Activated naive CD4-positive, alpha-beta T cell treated with anti-CD3 and anti-CD28 coated beads, Interleukin-2, amount 50 U/mL, for 24 hours (primary cell): ENCODE data around the gene PSMA3.
"Not testable (repeated sequence)": the region's sequence is repeated elsewhere in the genome, so short reads cannot be mapped to it uniquely, and the experiment has no call there.

Experiments used
- H3K27ac Mint-ChIP-seq: one replicate; pipeline ENCODE4 v1.8.0; 2021; ENCODE audit warnings: mild to moderate bottlenecking, mixed read lengths
- H3K27me3 Mint-ChIP-seq: one replicate; pipeline ENCODE4 v1.8.0; 2021; ENCODE audit warnings: mixed read lengths
- H3K36me3 Mint-ChIP-seq: one replicate; pipeline ENCODE4 v1.8.0; 2021; ENCODE audit warnings: mixed read lengths
- H3K4me1 Mint-ChIP-seq: one replicate; pipeline ENCODE4 v1.8.0; 2021; ENCODE audit warnings: mixed read lengths
- H3K4me3 Mint-ChIP-seq: one replicate; pipeline ENCODE4 v1.8.0; 2021; ENCODE audit warnings: mild to moderate bottlenecking, mixed read lengths
- H3K9me3 Mint-ChIP-seq: one replicate; pipeline ENCODE4 v1.8.0; 2021; ENCODE audit warnings: mixed read lengths

The PSMA3 gene

GRCh38 chr14:58245562-58245961 lies 919 bp downstream of the PSMA3 start:
- no peaks in the 10 kb centered on the region for H3K9me3 Mint-ChIP-seq
- H3K4me3 Mint-ChIP-seq = peak overlapping the region; percentile 93
- peaks cover 13% of the 10 kb centered on the region for H3K36me3 Mint-ChIP-seq
- peak overlapping the region; percentile 98 for H3K27ac Mint-ChIP-seq
- H3K27me3 Mint-ChIP-seq = no peaks in the 10 kb centered on the region
- H3K4me1 Mint-ChIP-seq = peaks cover 51% of the 10 kb centered on the region

DNA sequence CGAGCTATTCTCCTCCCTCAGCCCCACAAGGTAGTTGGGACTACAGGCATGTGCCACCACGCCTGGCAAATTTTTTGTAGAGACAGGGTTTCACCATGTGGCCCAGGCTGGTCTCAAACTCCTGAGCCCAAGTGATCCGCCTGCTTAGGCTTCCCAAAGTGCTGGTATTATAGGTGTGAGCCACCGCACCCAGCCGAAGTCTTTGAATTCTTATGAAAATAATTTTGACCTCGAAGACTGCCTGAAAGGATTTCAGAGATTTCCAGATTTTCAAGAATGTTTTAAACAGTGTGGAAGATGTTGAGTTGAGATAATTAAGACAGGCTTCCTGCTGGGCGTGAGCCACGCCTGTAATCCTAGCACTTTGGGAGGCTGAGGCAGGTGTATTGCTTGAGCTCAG lies 5.0 kb downstream of the PSMA3 start:
- Mint-ChIP-seq H3K36me3 (peaks cover 22% of the 10 kb centered on the region), H3K4me3 (no peak overlapping the region), H3K27ac (no peak overlapping the region)

GRCh38 chr14:58258156-58258555 lies 13.5 kb downstream of the PSMA3 start:
- Mint-ChIP-seq H3K27ac (no peak overlapping the region), H3K9me3 (no peaks in the 10 kb centered on the region), H3K27me3 (no peaks in the 10 kb centered on the region), H3K36me3 (peaks cover 9% of the 10 kb centered on the region), H3K4me1 (peaks cover 15% of the 10 kb centered on the region), H3K4me3 (no peak overlapping the region)

More for the DNA sequence above, 5.0 kb downstream of the PSMA3 start:
- no peaks in the 10 kb centered on the region for H3K27me3 Mint-ChIP-seq
- H3K9me3 Mint-ChIP-seq = no peaks in the 10 kb centered on the region
- H3K4me1 Mint-ChIP-seq = peaks cover 46% of the 10 kb centered on the region

DNA sequence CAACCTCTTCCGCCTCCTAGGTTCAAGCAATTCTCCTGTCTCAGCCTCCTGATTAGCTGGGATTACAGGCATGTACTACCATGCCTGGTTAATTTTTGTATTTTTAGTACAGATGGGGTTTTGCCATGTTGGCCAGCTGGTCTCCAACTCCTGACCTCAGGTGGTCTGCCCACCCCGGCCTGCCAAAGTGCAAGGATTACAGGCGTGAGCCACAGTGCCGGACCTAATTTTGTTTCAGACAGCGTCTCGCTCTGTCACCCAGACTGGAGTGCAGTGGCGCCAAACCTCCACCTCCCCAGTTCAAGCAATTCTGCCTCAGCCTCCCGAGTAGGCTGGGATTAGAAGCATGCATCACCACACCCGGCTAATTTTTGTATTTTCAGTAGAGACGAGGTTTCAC lies 17.4 kb downstream of the PSMA3 start:
- Mint-ChIP-seq H3K36me3 (peaks cover 15% of the 10 kb centered on the region), H3K4me1 (peaks cover 31% of the 10 kb centered on the region)
- not testable (repeated sequence) for H3K27me3 Mint-ChIP-seq, H3K27ac Mint-ChIP-seq, H3K4me3 Mint-ChIP-seq, H3K9me3 Mint-ChIP-seq

GRCh38 chr14:58265401-58265800 lies 20.8 kb downstream of the PSMA3 start:
- H3K36me3 Mint-ChIP-seq = peaks cover 16% of the 10 kb centered on the region
- no peak overlapping the region for H3K27ac Mint-ChIP-seq
- no peak overlapping the region for H3K4me3 Mint-ChIP-seq
- H3K9me3 Mint-ChIP-seq = no peaks in the 10 kb centered on the region
- peaks cover 37% of the 10 kb centered on the region for H3K4me1 Mint-ChIP-seq
- H3K27me3 Mint-ChIP-seq = no peaks in the 10 kb centered on the region

DNA sequence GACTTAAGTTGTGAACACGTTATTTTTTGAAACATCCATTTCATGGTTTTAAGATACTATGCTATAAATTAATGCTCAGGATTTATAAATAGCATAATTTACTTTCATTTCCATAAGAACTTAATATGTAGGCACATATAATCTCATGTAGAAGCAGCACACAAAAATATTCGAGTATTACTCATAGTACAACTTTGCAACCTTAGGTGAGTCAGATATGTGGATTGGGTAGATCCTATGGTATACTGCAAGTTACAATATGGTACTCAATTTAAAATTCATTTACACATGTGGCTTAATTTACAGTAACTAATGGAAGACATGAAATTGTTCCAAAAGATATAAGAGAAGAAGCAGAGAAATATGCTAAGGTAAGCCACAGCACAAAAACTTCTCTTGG lies 26.0 kb downstream of the PSMA3 start:
- H3K27me3 Mint-ChIP-seq = no peaks in the 10 kb centered on the region
- peaks cover 24% of the 10 kb centered on the region for H3K36me3 Mint-ChIP-seq
- H3K27ac Mint-ChIP-seq = peak overlapping the region; percentile 87

GRCh38 chr14:58272588-58273372 lies 28.1 kb downstream of the PSMA3 start:
- Mint-ChIP-seq H3K4me3 (no peak overlapping the region), H3K9me3 (no peaks in the 10 kb centered on the region), H3K36me3 (peaks cover 24% of the 10 kb centered on the region), H3K27ac (no peak overlapping the region), H3K4me1 (peaks cover 51% of the 10 kb centered on the region), H3K27me3 (no peaks in the 10 kb centered on the region)

More for the DNA sequence above, 26.0 kb downstream of the PSMA3 start:
- Mint-ChIP-seq H3K9me3 (no peaks in the 10 kb centered on the region), H3K4me1 (peaks cover 50% of the 10 kb centered on the region), H3K4me3 (no peak overlapping the region)

DNA sequence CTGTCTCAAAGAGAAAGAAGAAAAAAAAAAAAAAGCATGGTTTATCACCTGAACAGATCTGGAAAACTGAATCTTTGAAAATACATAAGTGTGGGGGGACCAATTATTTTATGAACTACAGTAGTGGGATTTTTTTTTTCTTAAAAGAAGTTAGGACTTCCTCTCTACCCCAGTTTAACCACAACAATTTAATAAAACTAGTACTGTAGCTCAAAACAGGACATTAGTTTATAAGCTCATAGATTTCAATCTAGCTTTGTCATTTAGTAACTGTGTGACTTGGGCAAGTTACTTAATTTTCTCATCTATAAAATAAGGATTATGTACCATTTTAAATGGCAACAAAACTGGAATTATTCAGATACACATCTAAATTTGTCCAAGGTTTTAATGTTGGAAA lies 30.2 kb downstream of the PSMA3 start:
- H3K4me3 Mint-ChIP-seq = peak overlapping the region; percentile 51
- H3K36me3 Mint-ChIP-seq = peaks cover 26% of the 10 kb centered on the region
- no peaks in the 10 kb centered on the region for H3K27me3 Mint-ChIP-seq
- H3K4me1 Mint-ChIP-seq = peaks cover 52% of the 10 kb centered on the region
- H3K9me3 Mint-ChIP-seq = no peaks in the 10 kb centered on the region
- peak overlapping the region; percentile 94 for H3K27ac Mint-ChIP-seq

GRCh38 chr14:58275527-58276190 lies 31.0 kb downstream of the PSMA3 start:
- H3K9me3 Mint-ChIP-seq = no peaks in the 10 kb centered on the region
- peaks cover 52% of the 10 kb centered on the region for H3K4me1 Mint-ChIP-seq
- peaks cover 23% of the 10 kb centered on the region for H3K36me3 Mint-ChIP-seq
- peak overlapping the region; percentile 51 for H3K4me3 Mint-ChIP-seq
- H3K27me3 Mint-ChIP-seq = no peaks in the 10 kb centered on the region
- H3K27ac Mint-ChIP-seq = peak overlapping the region; percentile 94

DNA sequence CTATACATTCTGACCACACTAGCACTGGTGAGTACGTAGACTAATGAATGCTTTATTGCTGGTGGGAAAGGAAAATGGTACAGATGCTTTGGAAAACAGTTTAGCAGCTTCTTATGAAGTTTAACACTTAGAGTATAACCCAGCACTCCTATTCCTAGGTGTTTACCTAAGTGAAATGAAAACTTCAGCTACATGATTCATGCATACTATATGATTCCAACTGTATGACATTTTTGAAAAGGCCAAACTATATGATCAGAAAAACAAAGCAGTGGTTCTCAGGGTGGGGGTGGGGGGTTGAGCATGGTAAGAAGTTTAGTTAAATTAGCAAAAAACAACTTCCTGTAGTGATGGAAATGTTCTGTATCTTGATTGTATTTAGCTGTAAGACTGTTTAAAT lies 31.6 kb downstream of the PSMA3 start:
- H3K9me3 Mint-ChIP-seq = no peaks in the 10 kb centered on the region
- no peaks in the 10 kb centered on the region for H3K27me3 Mint-ChIP-seq
- H3K4me1 Mint-ChIP-seq = peaks cover 54% of the 10 kb centered on the region
- peaks cover 24% of the 10 kb centered on the region for H3K36me3 Mint-ChIP-seq
- H3K27ac Mint-ChIP-seq = peak overlapping the region; percentile 90
- no peak overlapping the region for H3K4me3 Mint-ChIP-seq

- H3K36me3 Mint-ChIP-seq = peaks cover 29% of the 10 kb centered on the region
Observed at GRCh38 chr14:58278177-58278576, 33.5 kb downstream of the PSMA3 start.

GRCh38 chr14:58280954-58281787 lies 36.5 kb downstream of the PSMA3 start:
- peaks cover 75% of the 10 kb centered on the region for H3K4me1 Mint-ChIP-seq
- H3K9me3 Mint-ChIP-seq = no peaks in the 10 kb centered on the region
- H3K27ac Mint-ChIP-seq = peak overlapping the region; percentile 94
- H3K27me3 Mint-ChIP-seq = no peaks in the 10 kb centered on the region
- peaks cover 27% of the 10 kb centered on the region for H3K36me3 Mint-ChIP-seq
- peak overlapping the region; percentile 70 for H3K4me3 Mint-ChIP-seq

More at GRCh38 chr14:58278177-58278576, 33.5 kb downstream of the PSMA3 start:
- Mint-ChIP-seq H3K27ac (peak overlapping the region; percentile 23), H3K4me1 (peaks cover 73% of the 10 kb centered on the region), H3K27me3 (no peaks in the 10 kb centered on the region), H3K9me3 (no peaks in the 10 kb centered on the region), H3K4me3 (no peak overlapping the region)

GRCh38 chr14:58281969-58282368 lies 37.3 kb downstream of the PSMA3 start:
- Mint-ChIP-seq H3K27ac (peak overlapping the region; percentile 94), H3K36me3 (peaks cover 27% of the 10 kb centered on the region), H3K4me1 (peaks cover 69% of the 10 kb centered on the region), H3K4me3 (peak overlapping the region; percentile 55), H3K27me3 (no peaks in the 10 kb centered on the region), H3K9me3 (no peaks in the 10 kb centered on the region)

DNA sequence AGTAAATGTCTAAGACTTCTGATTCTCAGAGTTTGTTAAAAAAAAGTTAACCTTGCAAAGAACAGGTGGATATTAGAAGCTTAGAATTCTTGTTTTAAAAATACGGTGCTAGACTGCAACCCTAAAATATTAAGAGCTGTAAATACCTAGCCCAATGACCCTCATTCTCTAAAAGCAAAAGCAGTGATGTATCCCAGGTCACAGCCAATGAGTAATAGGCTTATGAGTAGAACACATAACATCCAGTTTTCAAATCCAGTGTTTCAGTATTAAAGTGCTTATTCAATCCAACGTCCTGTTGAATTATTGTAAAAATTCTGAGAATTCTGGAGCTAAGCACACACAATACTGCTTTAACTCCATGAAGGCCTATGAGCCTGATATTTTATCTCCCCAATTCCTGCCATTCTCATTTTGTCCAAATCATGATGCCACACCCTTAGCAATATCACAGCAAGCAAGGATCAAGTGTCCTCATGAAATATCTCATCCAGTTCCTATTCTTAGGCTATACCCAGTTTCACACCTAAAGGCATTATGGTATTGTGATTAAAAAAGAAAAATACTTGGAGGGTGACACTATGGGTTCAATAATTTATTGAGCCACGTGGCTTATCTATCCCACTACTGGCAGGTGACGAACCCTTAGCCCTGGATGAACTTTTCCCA lies 38.4 kb downstream of the PSMA3 start:
- H3K27me3 Mint-ChIP-seq = no peaks in the 10 kb centered on the region

DNA sequence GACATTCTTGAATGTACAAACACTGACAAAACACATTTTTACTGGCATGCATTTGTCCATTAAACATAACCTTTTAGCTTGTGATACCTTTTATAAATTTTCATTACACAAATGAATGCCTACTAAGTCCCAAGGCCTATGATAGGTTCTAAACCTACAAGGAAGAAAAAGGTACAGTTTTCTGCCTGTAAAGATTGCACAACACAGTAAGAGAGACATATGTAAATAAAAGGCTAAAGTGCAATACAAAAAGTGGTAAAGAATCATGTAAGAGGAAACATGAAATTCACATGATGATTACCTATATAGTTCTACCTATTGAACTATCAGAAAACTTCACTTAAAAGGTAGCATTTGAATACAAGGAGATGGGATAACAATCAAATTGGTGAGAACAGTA lies 39.1 kb downstream of the PSMA3 start:
- Mint-ChIP-seq H3K4me3 (no peak overlapping the region), H3K4me1 (peaks cover 83% of the 10 kb centered on the region), H3K27me3 (no peaks in the 10 kb centered on the region), H3K9me3 (no peaks in the 10 kb centered on the region), H3K27ac (peak overlapping the region; percentile 1), H3K36me3 (peaks cover 36% of the 10 kb centered on the region)

More for the DNA sequence above, 38.4 kb downstream of the PSMA3 start:
- Mint-ChIP-seq H3K36me3 (peaks cover 31% of the 10 kb centered on the region), H3K4me1 (peaks cover 79% of the 10 kb centered on the region), H3K9me3 (no peaks in the 10 kb centered on the region), H3K4me3 (no peak overlapping the region), H3K27ac (peak overlapping the region; percentile 36)
